ENCODE results near the gene MEIOSIN. TPM values are rescaled to one million over a fixed set of nuclear protein-coding genes. Genes with fewer than 3 reads are reported as not detected.

Gene MEIOSIN
- total and polyA plus RNA-seq, 2 of the 13 experiments (the other 11 are each of a cell fraction or from before 2014, with no cell fraction given): not detected

GRCh38 chr19:45777395-45777961 is 44.2 kb downstream of the MEIOSIN start:
- BruUV-seq (replicated peaks): no TSS peak
- peaks cover 4% of the 10 kb centered on the region; the same call in 1 of the 2 replicates for H4K20me1 ChIP-seq (ENCODE audit: insufficient read depth, low read length)
- no peak overlapping the region for H3K4me3 ChIP-seq (replicated peaks in 1 of 3; ENCODE audit: insufficient read depth in 1 of 3, low read depth in 2 of 3, low read length in 3 of 3)
- DNase-seq (ENCODE audit: low spot score) (no peak), ATAC-seq (no peak), FAIRE-seq (no peak)
- no peak overlapping the region for H3K4me2 ChIP-seq (ENCODE audit: low read depth, low read length)
- no peak overlapping the region for H2AFZ ChIP-seq (ENCODE audit: low read length)
- no peaks in the 10 kb centered on the region for H3K79me2 ChIP-seq (ENCODE audit: insufficient read depth, low read length)
- intact Hi-C loops (cut with micrococcal nuclease; ENCODE audit: unreplicated experiment) (no loop called here), in situ Hi-C loops (cut with HindIII; ENCODE audit: extremely low pct_ligation_motif_present, low pct_unique_long_range_greater_than_20kb) (no loop called here)
- H3K27me3 ChIP-seq (ENCODE audit: control insufficient read depth in 1 of 2, insufficient read depth in 2 of 2, low read length in 2 of 2): no peaks in the 10 kb centered on the region
- 97% methylated on average over 22 of the region's 34 CpGs for WGBS (ENCODE audit: low lambda C conversion rate)
- no peak for TF ChIP-seq ZSCAN29 (CRISPR knock-in tag; conservative IDR thresholded peaks at IDR 0.05)
- TF ChIP-seq ZFX (CRISPR knock-in tag; IDR thresholded peaks at IDR 0.05; ENCODE audit: low read depth): no peak
- no peak for TF ChIP-seq MAFF (IDR thresholded peaks at IDR 0.05; ENCODE audit: low read depth, low read length)
- TF ChIP-seq BCL3 (CRISPR knock-in tag; IDR thresholded peaks at IDR 0.05): no peak
- no peak for TF ChIP-seq NR2C2 (CRISPR knock-in tag; IDR thresholded peaks at IDR 0.05; ENCODE audit: borderline replicate concordance)
- H3K4me1 ChIP-seq (ENCODE audit: insufficient read depth, low read length): peaks cover 47% of the 10 kb centered on the region
- H3K9ac ChIP-seq (ENCODE audit: insufficient read depth, low read depth, low read length): no peak overlapping the region
- CTCF ChIA-PET (ENCODE audit: low intra/inter-chr PET ratio, low total read pairs): no interaction called here
- H3K36me3 ChIP-seq (replicated peaks in 1 of 2; ENCODE audit: control insufficient read depth in 1 of 2, insufficient read depth in 2 of 2, low read length in 2 of 2): peaks cover 2 to 4% of the 10 kb centered on the region in 2 experiments; a peak in 2 of 5 replicates
- no peak overlapping the region for H3K27ac ChIP-seq (ENCODE audit: extremely low read length, insufficient read depth, low read length)
- POLR2A ChIA-PET: no interaction called here
- H3K9me3 ChIP-seq (ENCODE audit: low read length): no peaks in the 10 kb centered on the region

- H3K79me2 ChIP-seq (ENCODE audit: insufficient read depth, low read length): no peaks in the 10 kb centered on the region
- DNase-seq (ENCODE audit: low spot score) (no peak), ATAC-seq (no peak), FAIRE-seq (no peak)
- H4K20me1 ChIP-seq (ENCODE audit: insufficient read depth, low read length): peaks cover 4% of the 10 kb centered on the region; the same call in 1 of the 2 replicates
- peaks cover 47% of the 10 kb centered on the region for H3K4me1 ChIP-seq (ENCODE audit: insufficient read depth, low read length)
- CTCF ChIA-PET (ENCODE audit: low intra/inter-chr PET ratio, low total read pairs): interaction anchor here (0.6 kb wide), 1 partner anchor 9 kb away, joined by 3 read pairs; the partner anchor contains the start of gene SIX5
- H3K9ac ChIP-seq (ENCODE audit: insufficient read depth, low read depth, low read length): no peak overlapping the region
- H3K36me3 ChIP-seq (replicated peaks in 1 of 2; ENCODE audit: control insufficient read depth in 1 of 2, insufficient read depth in 2 of 2, low read length in 2 of 2): peaks cover 2 to 4% of the 10 kb centered on the region in 2 experiments; a peak in 2 of 5 replicates
- intact Hi-C loops (cut with micrococcal nuclease; ENCODE audit: unreplicated experiment) (no loop called here), in situ Hi-C loops (cut with HindIII; ENCODE audit: extremely low pct_ligation_motif_present, low pct_unique_long_range_greater_than_20kb) (no loop called here)
- H3K27ac ChIP-seq (ENCODE audit: extremely low read length, insufficient read depth, low read length): no peak overlapping the region
- WGBS (ENCODE audit: low lambda C conversion rate): 99% methylated on average over 22 of the region's 28 CpGs
- BruUV-seq (replicated peaks): no TSS peak
- H3K4me2 ChIP-seq (ENCODE audit: low read depth, low read length): no peak overlapping the region
- H3K9me3 ChIP-seq (ENCODE audit: low read length): no peaks in the 10 kb centered on the region
- H3K4me3 ChIP-seq (replicated peaks in 1 of 3; ENCODE audit: insufficient read depth in 1 of 3, low read depth in 2 of 3, low read length in 3 of 3): no peak overlapping the region
- POLR2A ChIA-PET: no interaction called here
- no peaks in the 10 kb centered on the region for H3K27me3 ChIP-seq (ENCODE audit: control insufficient read depth in 1 of 2, insufficient read depth in 2 of 2, low read length in 2 of 2)
- H2AFZ ChIP-seq (ENCODE audit: low read length): no peak overlapping the region
- no peak for TF ChIP-seq ZNF646 (CRISPR knock-in tag; IDR thresholded peaks at IDR 0.05)
- TF ChIP-seq ZNF543 (CRISPR knock-in tag; IDR thresholded peaks at IDR 0.05): no peak
- no peak for TF ChIP-seq ZFYVE20 (CRISPR knock-in tag; IDR thresholded peaks at IDR 0.05; ENCODE audit: borderline replicate concordance, low read depth)
Measured at GRCh38 chr19:45778010-45778661, 44.9 kb downstream of the MEIOSIN start.

Measured in HepG2 (cell line).